Fibroblast of mammary gland (primary cell): Measurements from ENCODE around the gene FNIP1.
A peak's percentile ranks its signal among the peaks of the same experiment; 100 is the strongest.

ENCODE experiments used
- DNase-seq: peaks from one replicate; pipeline ENCODE4 v3.0.0-alpha.2; 2010; ENCODE audit warnings: low read depth
- H3K4me3 ChIP-seq: 2 replicates; pipeline ENCODE4 v1.5.1; 2011; ENCODE audit warnings: low read depth, mild to moderate bottlenecking, low read length, moderate library complexity; ENCODE audit not compliant: control insufficient read depth
- TF ChIP-seq, protein P1 (sequence below): conservative IDR thresholded peaks from 2 replicates; pipeline ENCODE4 v1.5.1; 2011; ENCODE audit warnings: low read depth, low read length, inconsistent platforms; ENCODE audit not compliant: control insufficient read depth, insufficient read depth

Gene FNIP1

DNA sequence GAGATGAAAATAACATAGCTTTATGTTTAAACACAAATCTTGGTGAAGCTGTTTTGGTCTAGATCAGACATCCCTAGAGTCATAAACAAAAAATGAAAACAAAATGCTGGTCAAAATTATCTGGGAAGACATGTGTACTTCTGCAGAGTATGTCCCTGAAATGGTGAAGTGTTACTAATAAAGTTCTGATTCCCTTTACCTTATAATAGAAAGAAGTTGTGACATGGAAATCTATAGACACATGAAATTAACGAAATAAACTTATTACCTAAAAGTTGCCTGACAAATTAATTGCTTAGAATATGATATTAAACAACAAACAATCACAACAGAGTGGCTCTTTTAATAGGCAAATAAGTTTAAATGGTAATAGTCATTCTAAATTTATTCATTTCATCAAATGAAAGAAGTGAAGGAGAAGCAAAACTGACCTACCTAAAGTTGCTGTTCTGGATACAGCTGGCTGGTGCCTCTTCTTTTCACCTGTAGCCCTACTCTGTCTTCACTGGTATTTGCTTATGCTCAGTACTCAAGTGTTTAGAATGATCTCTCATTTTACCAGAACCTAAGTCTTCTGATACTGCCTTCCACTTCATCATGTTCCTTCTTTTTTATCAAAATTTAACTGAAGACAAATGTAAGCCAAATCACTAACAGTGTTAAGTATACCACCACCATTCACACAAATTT, 38.8 kb downstream of the FNIP1 start:
- no peak overlapping the region for H3K4me3 ChIP-seq
- DNase-seq = no peak
- TF ChIP-seq, protein P1, sequence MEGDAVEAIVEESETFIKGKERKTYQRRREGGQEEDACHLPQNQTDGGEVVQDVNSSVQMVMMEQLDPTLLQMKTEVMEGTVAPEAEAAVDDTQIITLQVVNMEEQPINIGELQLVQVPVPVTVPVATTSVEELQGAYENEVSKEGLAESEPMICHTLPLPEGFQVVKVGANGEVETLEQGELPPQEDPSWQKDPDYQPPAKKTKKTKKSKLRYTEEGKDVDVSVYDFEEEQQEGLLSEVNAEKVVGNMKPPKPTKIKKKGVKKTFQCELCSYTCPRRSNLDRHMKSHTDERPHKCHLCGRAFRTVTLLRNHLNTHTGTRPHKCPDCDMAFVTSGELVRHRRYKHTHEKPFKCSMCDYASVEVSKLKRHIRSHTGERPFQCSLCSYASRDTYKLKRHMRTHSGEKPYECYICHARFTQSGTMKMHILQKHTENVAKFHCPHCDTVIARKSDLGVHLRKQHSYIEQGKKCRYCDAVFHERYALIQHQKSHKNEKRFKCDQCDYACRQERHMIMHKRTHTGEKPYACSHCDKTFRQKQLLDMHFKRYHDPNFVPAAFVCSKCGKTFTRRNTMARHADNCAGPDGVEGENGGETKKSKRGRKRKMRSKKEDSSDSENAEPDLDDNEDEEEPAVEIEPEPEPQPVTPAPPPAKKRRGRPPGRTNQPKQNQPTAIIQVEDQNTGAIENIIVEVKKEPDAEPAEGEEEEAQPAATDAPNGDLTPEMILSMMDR = no peak

DNA sequence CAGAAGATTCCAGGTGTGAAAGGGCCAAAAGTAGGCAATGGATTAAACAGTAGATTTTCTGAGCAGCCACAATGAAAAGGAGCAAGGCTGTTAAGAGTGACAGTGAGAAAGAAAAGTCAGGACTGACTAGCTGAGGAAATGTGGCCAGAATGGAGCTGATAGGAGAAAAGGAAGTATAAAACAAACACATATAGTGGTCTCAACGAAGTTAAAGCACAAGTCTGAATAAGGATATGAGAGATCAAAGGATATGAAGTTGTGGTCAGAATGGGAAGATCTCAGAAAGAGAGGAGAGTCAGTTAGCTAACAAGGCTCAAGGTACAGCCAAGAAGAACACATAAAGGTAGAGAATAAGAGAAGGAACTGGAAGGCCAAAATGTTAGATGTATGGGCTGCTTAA, 39.9 kb downstream of the FNIP1 start:
- TF ChIP-seq, protein P1 = no peak
- no peak for DNase-seq
- no peak overlapping the region for H3K4me3 ChIP-seq

DNA sequence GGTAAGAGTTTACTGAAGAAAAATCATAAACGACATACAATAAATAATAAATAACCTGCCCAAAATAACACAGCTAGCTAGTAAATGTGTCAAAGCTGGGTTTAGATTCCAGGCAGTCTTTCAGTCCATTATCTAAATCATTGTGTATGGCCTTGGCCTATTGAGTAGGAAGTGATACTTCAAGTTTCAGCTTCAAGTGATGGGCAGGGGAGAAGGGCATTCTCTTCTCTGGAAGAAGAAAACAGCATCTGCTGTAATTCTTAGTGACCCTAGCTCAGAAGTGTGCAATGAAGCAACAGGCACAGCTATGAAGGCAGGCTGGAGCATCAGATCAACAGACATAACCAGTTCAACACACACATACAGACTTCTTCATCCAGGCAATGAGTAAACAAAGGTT, 42.5 kb downstream of the FNIP1 start:
- TF ChIP-seq, protein P1 = no peak
- no peak overlapping the region for H3K4me3 ChIP-seq
- DNase-seq = no peak

DNA sequence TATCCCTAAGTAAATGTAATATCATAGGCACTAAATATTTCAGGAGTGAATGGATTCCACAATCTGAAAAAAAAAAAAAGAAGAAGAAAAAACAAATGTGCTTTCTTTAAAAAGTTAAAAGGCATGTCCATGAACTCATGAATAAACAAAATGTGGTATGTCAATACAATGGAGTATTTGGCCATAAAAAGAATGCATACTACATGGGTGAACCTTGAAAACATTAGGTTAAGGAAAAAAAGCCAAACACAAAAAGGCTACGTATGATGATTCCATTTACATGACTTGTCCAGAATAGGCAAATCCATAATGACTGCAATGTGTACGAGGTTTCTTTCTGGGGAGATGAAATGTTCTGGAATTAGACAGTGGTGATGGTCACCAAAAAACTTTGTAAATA, 45.3 kb downstream of the FNIP1 start:
- H3K4me3 ChIP-seq = no peak overlapping the region
- DNase-seq = no peak
- TF ChIP-seq, protein P1 = no peak

DNA sequence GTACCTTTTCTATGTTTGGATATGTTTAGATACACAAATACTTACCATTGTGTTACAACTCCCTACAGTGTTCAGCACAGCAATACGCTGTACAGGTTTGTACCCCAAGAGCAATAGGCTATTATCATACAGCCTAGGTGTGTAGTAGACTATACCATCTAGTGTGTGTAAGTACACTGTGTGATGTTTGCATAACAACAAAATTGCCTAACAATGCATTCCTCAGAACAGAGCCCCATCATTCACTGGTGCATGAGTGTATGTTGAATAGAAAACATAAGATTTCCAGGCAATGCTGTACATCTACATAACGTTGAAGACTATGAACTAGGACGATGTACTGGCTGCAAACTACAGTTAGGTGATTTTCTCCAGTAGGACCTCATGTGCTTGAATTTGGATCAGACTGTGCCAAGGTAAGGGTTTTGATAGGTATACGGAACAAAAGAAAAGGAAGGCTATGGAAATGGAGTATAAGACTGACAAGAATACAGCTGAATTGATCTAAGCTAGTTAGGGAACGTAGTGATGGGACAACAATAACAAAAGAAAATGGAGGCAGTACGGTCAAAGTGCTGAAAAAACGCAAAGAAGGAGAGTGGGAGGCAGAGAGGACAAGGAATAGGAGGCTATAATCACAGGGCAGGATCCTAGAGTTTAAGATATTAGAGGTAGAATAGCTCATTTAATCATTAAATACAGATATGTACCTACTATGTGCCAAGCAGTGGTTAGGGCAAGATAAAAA, 46.9 kb downstream of the FNIP1 start:
- no peak overlapping the region for H3K4me3 ChIP-seq
- peak; percentile 17 for DNase-seq
- TF ChIP-seq, protein P1 = no peak

DNA sequence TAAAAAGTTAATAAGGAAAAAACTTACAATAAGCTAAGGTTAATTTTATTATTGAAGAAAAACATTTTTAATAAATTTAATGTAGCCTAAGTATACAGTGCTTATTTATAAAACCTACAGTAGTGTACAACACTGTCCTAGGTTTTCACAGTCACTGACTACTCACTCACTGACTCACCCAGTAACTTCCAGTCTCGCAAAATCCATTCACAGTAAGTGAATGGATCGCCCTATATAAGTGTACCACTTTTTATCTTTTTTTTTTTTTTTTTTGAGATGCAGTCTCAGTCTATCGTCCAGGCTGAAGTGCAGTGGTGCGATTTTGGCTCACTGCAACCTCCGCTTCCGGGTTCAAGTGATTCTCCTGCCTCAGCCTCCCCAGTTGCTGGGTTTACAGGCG, 47.7 kb downstream of the FNIP1 start:
- peak; percentile 80 for DNase-seq
- TF ChIP-seq, protein P1 = no peak
- no peak overlapping the region for H3K4me3 ChIP-seq
